OCI-LY1 (cell line): ENCODE data around the gene STAC2.

Source experiments
- H2AFZ ChIP-seq: fragments of 200-600 bp; sonication (generic), shearing (Covaris generic); 2 replicates; pipeline ENCODE4 v1.6.0; 2014; ENCODE audit warnings: antibody characterized with exemption, mild to moderate bottlenecking, low read length
- H3F3A ChIP-seq: fragments of 200-600 bp; sonication (generic), shearing (Covaris generic); 2 replicates; pipeline ENCODE4 v1.6.0; 2014; ENCODE audit warnings: mild to moderate bottlenecking, antibody characterized with exemption, low read length, moderate library complexity; ENCODE audit not compliant: insufficient read depth
- H3K27ac ChIP-seq: fragments of 200-600 bp; sonication (generic); 2 replicates; pipeline ENCODE4 v1.5.1; 2014; ENCODE audit warnings: low read length, mixed run types, mild to moderate bottlenecking, low read depth; ENCODE audit not compliant: poor library complexity, severe bottlenecking
- H3K27me3 ChIP-seq: fragments of 200-600 bp; sonication (generic); 2 replicates; pipeline ENCODE4 v1.6.0; 2014; ENCODE audit warnings: antibody characterized with exemption, mild to moderate bottlenecking, low read length, moderate library complexity; ENCODE audit not compliant: insufficient read depth
- H3K36me3 ChIP-seq: fragments of 200-600 bp; sonication (generic); 2 replicates; pipeline ENCODE4 v1.6.1; 2014; ENCODE audit warnings: mild to moderate bottlenecking, antibody characterized with exemption, low read length, moderate library complexity, mixed read lengths; ENCODE audit not compliant: insufficient read depth
- H3K4me1 ChIP-seq: fragments of 200-600 bp; sonication (generic); 2 replicates; pipeline ENCODE4 v1.5.1; 2014; ENCODE audit warnings: mild to moderate bottlenecking, low read length, moderate library complexity; ENCODE audit not compliant: insufficient read depth, severe bottlenecking
- H3K4me2 ChIP-seq: fragments of 200-600 bp; sonication (generic), shearing (Covaris generic); 2 replicates; pipeline ENCODE4 v1.6.1; 2014; ENCODE audit warnings: low read length
- H3K4me3 ChIP-seq: fragments of 200-600 bp; sonication (generic); 2 replicates; pipeline ENCODE4 v1.5.1; 2014; ENCODE audit warnings: low read length, low read depth, mild to moderate bottlenecking, mixed read lengths; ENCODE audit not compliant: poor library complexity, severe bottlenecking
- H3K79me2 ChIP-seq: fragments of 200-600 bp; shearing (Covaris generic); 2 replicates; pipeline ENCODE4 v1.6.1; 2016; ENCODE audit warnings: mixed run types, low read length, mixed read lengths; ENCODE audit not compliant: insufficient read depth
- H3K9ac ChIP-seq: fragments of 200-600 bp; sonication (generic), shearing (Covaris generic); 2 replicates; pipeline ENCODE4 v1.6.1; 2014; ENCODE audit warnings: mild to moderate bottlenecking, low read length, mixed read lengths
- H3K9me2 ChIP-seq: fragments of 200-600 bp; sonication (generic), shearing (Covaris generic); 2 replicates; pipeline ENCODE4 v1.6.1; 2014; ENCODE audit warnings: low read depth, mild to moderate bottlenecking, low read length, mixed read lengths
- H3K9me3 ChIP-seq: fragments of 200-600 bp; shearing (Covaris generic); 2 replicates; pipeline ENCODE4 v1.6.1; 2014; ENCODE audit warnings: low read length, mixed read lengths
- H4K20me1 ChIP-seq: fragments of 200-600 bp; sonication (generic), shearing (Covaris generic); 2 replicates; pipeline ENCODE4 v1.6.0; 2016; ENCODE audit warnings: mild to moderate bottlenecking, low read length; ENCODE audit not compliant: insufficient read depth
- EZH2 ChIP-seq: fragments of 200-600 bp; sonication (generic), shearing (Covaris generic); IDR thresholded peaks from 2 replicates; pipeline ENCODE4 v1.8.0; 2017; ENCODE audit warnings: borderline replicate concordance, mixed run types, mild to moderate bottlenecking, antibody characterized with exemption, low read length, moderate library complexity, mixed read lengths
- TF ChIP-seq, protein P1 (sequence below): fragments of 200-600 bp; sonication (generic), shearing (Covaris generic); IDR thresholded peaks from 2 replicates; pipeline ENCODE4 v1.5.1; 2017; ENCODE audit warnings: mild to moderate bottlenecking, antibody characterized with exemption, low read length, moderate library complexity, mixed read lengths

The STAC2 gene

DNA sequence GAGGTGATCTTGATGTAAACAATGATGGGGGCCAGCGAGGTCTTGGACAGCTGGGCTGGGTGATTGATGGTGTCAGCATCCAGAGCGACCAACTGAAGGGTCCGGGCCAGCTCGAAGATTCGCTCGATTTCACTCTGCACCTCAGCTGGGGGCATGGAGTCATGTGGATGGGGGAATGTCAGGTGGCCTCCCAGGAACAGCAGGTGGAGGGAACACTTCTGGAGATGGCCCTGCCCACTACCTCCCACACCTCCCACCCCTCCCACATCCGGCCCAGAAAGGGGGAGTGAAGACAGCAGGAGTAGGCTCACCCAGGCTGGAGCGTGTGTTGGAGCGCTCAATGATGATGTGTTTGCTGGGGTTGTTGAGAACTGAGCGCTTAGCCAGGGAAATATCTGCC, 42.0 kb downstream of the STAC2 start:
- H3K27me3 ChIP-seq, result no peaks in the 10 kb centered on the region
- no peak overlapping the region for H3K27ac ChIP-seq
- H3K4me3 ChIP-seq, result no peak overlapping the region
- no peaks in the 10 kb centered on the region for H4K20me1 ChIP-seq
- H3K9me3 ChIP-seq, result no peaks in the 10 kb centered on the region
- TF ChIP-seq EZH2, result no peak
- TF ChIP-seq, protein P1, sequence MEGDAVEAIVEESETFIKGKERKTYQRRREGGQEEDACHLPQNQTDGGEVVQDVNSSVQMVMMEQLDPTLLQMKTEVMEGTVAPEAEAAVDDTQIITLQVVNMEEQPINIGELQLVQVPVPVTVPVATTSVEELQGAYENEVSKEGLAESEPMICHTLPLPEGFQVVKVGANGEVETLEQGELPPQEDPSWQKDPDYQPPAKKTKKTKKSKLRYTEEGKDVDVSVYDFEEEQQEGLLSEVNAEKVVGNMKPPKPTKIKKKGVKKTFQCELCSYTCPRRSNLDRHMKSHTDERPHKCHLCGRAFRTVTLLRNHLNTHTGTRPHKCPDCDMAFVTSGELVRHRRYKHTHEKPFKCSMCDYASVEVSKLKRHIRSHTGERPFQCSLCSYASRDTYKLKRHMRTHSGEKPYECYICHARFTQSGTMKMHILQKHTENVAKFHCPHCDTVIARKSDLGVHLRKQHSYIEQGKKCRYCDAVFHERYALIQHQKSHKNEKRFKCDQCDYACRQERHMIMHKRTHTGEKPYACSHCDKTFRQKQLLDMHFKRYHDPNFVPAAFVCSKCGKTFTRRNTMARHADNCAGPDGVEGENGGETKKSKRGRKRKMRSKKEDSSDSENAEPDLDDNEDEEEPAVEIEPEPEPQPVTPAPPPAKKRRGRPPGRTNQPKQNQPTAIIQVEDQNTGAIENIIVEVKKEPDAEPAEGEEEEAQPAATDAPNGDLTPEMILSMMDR, result no peak
- H3F3A ChIP-seq, result no peaks in the 10 kb centered on the region
- H3K4me1 ChIP-seq, result no peaks in the 10 kb centered on the region
- H3K36me3 ChIP-seq, result peaks cover 66% of the 10 kb centered on the region
- H2AFZ ChIP-seq, result no peak overlapping the region
- H3K4me2 ChIP-seq, result no peak overlapping the region
- no peaks in the 10 kb centered on the region for H3K79me2 ChIP-seq
- H3K9ac ChIP-seq, result no peak overlapping the region
- H3K9me2 ChIP-seq, result no peaks in the 10 kb centered on the region

DNA sequence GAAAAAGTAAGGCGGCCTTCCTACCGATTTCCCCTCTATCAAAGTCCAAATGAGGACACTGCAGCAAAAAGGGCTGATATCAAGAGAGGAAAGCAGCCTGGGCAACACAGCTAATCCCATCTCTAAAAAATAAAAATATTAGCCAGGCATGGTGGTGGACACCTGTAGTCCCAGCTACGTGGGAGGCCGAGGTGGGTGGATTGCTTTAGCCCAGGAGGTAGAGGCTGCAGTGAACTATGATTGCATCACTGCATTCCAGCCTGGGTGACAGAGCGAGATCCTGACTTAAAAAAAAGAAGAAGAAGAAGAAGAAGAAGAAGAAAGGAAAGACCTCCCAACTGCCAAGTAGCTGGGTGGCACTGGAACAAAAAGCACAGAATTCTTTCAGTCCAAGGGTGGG, 42.7 kb downstream of the STAC2 start:
- Histone ChIP-seq H3K4me2 (no peak overlapping the region), H3F3A (no peaks in the 10 kb centered on the region; the same call in 1 of the 2 replicates), H3K27ac (no peak overlapping the region), H3K9me2 (no peaks in the 10 kb centered on the region), H3K4me1 (no peaks in the 10 kb centered on the region), H3K79me2 (no peaks in the 10 kb centered on the region), H3K4me3 (no peak overlapping the region), H3K9ac (no peak overlapping the region), H3K27me3 (no peaks in the 10 kb centered on the region), H3K36me3 (peaks cover 66% of the 10 kb centered on the region), H4K20me1 (no peaks in the 10 kb centered on the region), H3K9me3 (no peaks in the 10 kb centered on the region), H2AFZ (no peak overlapping the region)
- TF ChIP-seq, protein P1, result no peak
- TF ChIP-seq EZH2, result no peak

DNA sequence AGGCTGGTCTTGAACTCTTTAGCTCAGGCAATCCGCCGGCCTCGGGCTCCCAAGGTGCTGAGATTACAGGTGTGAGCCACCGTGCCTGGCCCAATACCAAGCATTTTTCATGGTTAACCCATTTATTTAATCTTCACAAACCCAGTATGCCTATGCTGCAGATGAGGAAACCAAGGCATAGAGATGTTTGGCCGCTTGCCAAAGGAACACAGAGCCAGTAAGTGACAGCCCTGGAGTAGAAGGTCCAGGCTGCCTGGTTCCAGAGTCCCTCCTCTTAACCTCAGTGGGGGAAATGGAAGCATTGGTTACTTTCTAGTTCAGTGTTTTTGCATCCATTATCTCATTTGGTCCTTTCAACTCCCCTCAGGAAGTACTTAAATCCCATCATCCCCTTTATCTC, 44.4 kb downstream of the STAC2 start:
- no peaks in the 10 kb centered on the region for H3K79me2 ChIP-seq
- H2AFZ ChIP-seq, result no peak overlapping the region
- H3K9ac ChIP-seq, result no peak overlapping the region
- H3K9me2 ChIP-seq, result no peaks in the 10 kb centered on the region
- H3K4me1 ChIP-seq, result no peaks in the 10 kb centered on the region
- no peaks in the 10 kb centered on the region for H3K27me3 ChIP-seq
- no peaks in the 10 kb centered on the region; the same call in 1 of the 2 replicates for H3F3A ChIP-seq
- no peak overlapping the region for H3K4me2 ChIP-seq
- H3K27ac ChIP-seq, result no peak overlapping the region
- no peaks in the 10 kb centered on the region for H4K20me1 ChIP-seq
- no peak overlapping the region for H3K4me3 ChIP-seq
- no peaks in the 10 kb centered on the region for H3K9me3 ChIP-seq
- H3K36me3 ChIP-seq, result peaks cover 66% of the 10 kb centered on the region
- TF ChIP-seq, protein P1, result no peak
- no peak for TF ChIP-seq EZH2
